GM18505 (cell line): ENCODE data around the gene BRD1.
A peak's percentile ranks its signal among the peaks of the same experiment; 100 is the strongest.
"Not testable (repeated sequence)": the region's sequence is repeated elsewhere in the genome, so short reads cannot be mapped to it uniquely, and the experiment has no call there.

Experiments used
- ATAC-seq: cut with Tn5 transposase; IDR thresholded peaks from one replicate; pipeline ENCODE4 v1.9.1; 2021; ENCODE audit not compliant: unreplicated experiment
- POLR2A ChIP-seq: IDR thresholded peaks from 4 replicates; pipeline ENCODE4 v1.6.1; 2011; ENCODE audit warnings: borderline replicate concordance; ENCODE audit not compliant: insufficient read depth, insufficient read length; ENCODE audit errors: extremely low read depth

BRD1 gene

GRCh38 chr22:49858827-49859226 is 31.2 kb upstream of the BRD1 start:
- no peak for ATAC-seq
- TF ChIP-seq POLR2A = no peak

GRCh38 chr22:49856766-49857618 is 29.3 kb upstream of the BRD1 start:
- no peak for ATAC-seq
- TF ChIP-seq POLR2A = no peak

- TF ChIP-seq POLR2A = no peak
- no peak for ATAC-seq
These were observed 28.7 kb upstream of the BRD1 start for GRCh38 chr22:49856343-49856742.

GRCh38 chr22:49855251-49855911 is 27.7 kb upstream of the BRD1 start:
- TF ChIP-seq POLR2A = no peak
- ATAC-seq = no peak

GRCh38 chr22:49853981-49854831 is 26.5 kb upstream of the BRD1 start:
- peak; percentile 43 for ATAC-seq
- no peak for TF ChIP-seq POLR2A

- peak; percentile 82 for TF ChIP-seq POLR2A
- peak; percentile 76 for ATAC-seq
These were observed 25.5 kb upstream of the BRD1 start, which contains the start of gene ZBED4 for GRCh38 chr22:49852898-49853894. Gene ZBED4, plus strand, starts transcription at chr22:49853844. Its CDS starts 29,819 bp downstream, at chr22:49883663.

GRCh38 chr22:49852568-49852897 is 24.9 kb upstream of the BRD1 start:
- ATAC-seq = not testable (repeated sequence)

- no peak for ATAC-seq
- no peak for TF ChIP-seq POLR2A
These were observed 23.5 kb upstream of the BRD1 start for GRCh38 chr22:49850959-49851802.

GRCh38 chr22:49850021-49850911 is 22.6 kb upstream of the BRD1 start:
- no peak for TF ChIP-seq POLR2A
- ATAC-seq = no peak

- no peak for ATAC-seq
- no peak for TF ChIP-seq POLR2A
These were observed 21.7 kb upstream of the BRD1 start for GRCh38 chr22:49849161-49850020.
